GM12892 (cell line): ENCODE data around the gene PTPRQ.

Experiments used
- POLR2A ChIP-seq: IDR thresholded peaks from 2 replicates; pipeline ENCODE4 v1.6.1; 2011; ENCODE audit warnings: low read depth, low read length, control low read depth
- POLR2AphosphoS5 ChIP-seq: IDR thresholded peaks from 2 replicates; pipeline ENCODE4 v1.6.1; 2011; ENCODE audit warnings: low read depth, low read length, control low read depth
- TAF1 ChIP-seq: IDR thresholded peaks from 2 replicates; pipeline ENCODE4 v1.6.1; 2011; ENCODE audit warnings: low read depth, mild to moderate bottlenecking, control low read depth, low read length, borderline replicate concordance

- TF ChIP-seq POLR2A (no peak), POLR2AphosphoS5 (no peak), TAF1 (no peak)
Observed at GRCh38 chr12:80556566-80556965, 112.5 kb downstream of the PTPRQ start.
